NCI-H526 treated with DMSO at 0.1 percent for 48 hours (cell line): ENCODE data around the gene PLXNA4.
"Not testable (repeated sequence)": the region's sequence is repeated elsewhere in the genome, so short reads cannot be mapped to it uniquely, and the experiment has no call there.

ENCODE experiments used
- DNase-seq: peaks from one replicate; lab custom pipeline; 2025; lab: John Stamatoyannopoulos, UW

PLXNA4 gene, protein sequence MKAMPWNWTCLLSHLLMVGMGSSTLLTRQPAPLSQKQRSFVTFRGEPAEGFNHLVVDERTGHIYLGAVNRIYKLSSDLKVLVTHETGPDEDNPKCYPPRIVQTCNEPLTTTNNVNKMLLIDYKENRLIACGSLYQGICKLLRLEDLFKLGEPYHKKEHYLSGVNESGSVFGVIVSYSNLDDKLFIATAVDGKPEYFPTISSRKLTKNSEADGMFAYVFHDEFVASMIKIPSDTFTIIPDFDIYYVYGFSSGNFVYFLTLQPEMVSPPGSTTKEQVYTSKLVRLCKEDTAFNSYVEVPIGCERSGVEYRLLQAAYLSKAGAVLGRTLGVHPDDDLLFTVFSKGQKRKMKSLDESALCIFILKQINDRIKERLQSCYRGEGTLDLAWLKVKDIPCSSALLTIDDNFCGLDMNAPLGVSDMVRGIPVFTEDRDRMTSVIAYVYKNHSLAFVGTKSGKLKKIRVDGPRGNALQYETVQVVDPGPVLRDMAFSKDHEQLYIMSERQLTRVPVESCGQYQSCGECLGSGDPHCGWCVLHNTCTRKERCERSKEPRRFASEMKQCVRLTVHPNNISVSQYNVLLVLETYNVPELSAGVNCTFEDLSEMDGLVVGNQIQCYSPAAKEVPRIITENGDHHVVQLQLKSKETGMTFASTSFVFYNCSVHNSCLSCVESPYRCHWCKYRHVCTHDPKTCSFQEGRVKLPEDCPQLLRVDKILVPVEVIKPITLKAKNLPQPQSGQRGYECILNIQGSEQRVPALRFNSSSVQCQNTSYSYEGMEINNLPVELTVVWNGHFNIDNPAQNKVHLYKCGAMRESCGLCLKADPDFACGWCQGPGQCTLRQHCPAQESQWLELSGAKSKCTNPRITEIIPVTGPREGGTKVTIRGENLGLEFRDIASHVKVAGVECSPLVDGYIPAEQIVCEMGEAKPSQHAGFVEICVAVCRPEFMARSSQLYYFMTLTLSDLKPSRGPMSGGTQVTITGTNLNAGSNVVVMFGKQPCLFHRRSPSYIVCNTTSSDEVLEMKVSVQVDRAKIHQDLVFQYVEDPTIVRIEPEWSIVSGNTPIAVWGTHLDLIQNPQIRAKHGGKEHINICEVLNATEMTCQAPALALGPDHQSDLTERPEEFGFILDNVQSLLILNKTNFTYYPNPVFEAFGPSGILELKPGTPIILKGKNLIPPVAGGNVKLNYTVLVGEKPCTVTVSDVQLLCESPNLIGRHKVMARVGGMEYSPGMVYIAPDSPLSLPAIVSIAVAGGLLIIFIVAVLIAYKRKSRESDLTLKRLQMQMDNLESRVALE (N-terminal part only)

DNA sequence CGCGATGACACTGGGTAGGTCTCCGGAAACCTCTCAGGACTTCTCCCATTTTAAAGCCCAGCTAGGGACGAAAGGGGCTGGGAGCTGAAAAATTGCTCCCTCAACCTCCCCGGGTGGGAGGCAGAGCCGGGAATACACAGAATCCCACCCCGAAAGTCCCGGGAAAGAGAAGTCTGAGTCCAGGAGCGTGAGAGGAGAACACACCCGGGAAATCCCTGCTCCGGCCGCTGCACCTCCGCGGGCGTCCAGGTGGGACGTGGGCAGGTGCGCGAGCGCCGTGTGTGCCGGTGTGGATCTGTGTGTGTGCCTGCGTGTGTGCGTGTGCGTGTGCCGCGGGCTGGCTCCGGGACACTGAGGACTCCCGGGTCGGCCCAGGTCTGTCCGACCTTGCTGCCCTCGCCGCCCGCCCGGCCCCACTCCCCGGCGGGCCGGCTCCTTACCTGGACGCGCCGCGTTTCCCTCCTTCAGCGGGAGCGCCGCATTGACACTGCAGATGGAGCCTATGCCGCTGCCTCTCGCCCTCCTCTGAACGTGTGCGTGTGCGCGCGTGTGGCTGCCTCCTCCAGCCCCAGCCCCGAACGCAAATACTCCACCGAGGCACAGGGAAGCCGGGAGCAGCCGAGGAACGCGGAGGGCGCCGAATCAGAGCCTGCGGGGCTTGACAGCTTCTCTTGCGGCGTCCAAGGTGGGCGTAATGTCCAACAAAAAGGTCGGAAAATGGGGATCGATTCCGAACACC lies at the start of gene PLXNA4:
TSS of gene PLXNA4 (minus strand) at position 489 of the 739 bp plus-strand sequence. CDS start 67,777 bp downstream, outside the sequence.
- DNase-seq = no peak

DNA sequence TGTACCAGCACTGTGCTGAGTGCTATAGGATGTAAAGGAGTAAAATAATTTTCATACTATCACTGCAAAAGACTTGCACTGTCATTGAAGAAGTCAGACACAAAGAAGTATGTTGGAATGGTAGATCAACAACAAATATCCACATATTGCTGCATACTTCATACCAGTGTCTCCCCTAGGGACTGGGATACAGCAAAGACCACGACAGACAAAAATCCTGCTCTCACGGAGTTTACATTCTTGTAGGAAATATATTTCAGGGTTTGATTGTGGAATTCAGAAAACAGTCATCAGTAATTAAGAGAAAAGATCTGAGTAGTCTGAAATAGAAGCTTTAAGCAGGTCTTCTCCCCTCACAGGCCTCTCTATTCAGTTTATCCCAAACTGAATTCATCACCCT lies 49.4 kb upstream of the PLXNA4 start:
- DNase-seq = no peak

DNA sequence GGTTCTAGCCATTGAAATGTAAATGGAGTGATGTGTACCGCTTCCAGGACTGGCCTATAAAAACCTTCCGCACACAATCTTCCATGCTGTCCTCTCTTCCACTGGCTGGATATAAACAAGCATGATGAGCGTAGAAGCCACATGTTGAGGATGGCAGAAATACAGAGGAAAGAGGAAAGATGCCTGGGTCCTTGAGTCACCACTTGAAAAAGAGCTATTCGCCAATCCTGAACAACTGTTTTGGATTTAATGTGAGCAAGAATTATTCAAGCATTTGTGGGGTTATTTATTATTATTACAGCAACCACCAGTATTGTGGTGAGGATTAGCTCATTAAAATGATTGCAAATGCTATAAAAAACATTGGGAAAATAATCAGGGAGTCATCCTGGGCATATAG lies 45.8 kb upstream of the PLXNA4 start:
- DNase-seq = no peak

DNA sequence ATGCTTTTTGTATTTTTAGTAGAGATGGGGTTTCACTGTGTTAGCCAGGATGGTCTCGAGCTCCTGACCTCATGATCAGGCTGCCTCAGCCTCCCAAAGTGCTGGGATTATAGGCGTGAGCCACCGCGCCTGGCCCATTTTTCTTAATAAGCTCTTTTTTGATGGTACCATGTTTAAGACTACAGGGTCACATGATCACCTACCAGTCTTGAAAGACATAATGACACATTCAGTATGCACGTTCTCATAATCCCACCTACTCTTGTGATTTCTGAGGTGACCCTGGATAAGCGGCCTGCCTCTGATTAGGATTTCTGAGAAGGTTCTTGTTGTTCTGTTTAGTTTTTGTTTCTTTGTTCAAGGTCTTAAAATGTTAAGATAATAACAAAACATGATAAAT lies 43.7 kb upstream of the PLXNA4 start:
- no peak for DNase-seq

DNA sequence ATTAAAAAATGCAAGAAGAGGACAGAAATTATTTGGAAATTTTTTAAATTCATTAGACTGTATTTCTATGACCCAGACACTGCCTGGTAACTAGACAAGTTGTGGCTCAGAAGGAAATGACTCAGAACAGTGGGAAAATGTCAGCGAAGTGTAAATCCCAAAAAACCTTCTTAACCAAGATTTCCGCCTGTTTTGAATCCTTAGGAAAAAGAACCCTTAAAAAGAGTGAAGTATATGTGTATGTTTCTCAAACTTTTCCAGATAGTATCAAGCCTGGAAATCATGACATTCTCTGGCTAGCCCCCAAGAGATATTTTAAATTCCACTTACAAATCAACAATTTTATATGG lies 42.7 kb upstream of the PLXNA4 start:
- no peak for DNase-seq

DNA sequence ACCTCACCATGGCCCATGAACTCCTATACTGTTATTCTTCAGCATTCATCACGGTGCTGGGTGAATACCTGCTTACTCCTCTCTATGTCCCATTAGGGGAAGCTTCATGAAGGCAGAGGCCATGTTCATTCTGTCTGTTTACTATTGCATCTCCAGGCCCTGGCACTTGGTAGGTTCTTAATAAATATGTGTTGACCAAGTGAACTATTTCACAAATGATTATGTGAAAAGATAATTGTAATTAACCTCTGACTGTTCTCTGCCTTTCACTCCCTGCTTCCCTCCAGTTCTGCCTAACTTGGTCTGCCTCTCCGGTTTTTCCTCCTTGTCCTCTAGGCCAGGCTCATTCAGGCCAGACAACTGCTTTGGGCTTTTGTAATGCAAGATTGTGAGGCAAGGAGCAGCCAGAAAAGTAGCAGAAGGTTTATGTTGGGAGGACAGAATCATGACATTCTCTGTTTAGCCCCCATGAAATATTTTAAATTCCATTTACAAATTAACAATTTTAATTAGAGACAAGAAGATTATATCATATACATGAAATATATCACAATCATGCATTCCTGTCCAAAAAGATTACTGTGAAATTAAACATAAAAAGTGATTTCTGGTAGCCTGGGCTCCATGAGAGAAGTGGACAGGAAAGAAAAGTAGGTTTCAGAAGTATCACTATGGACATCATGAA lies 42.1 kb upstream of the PLXNA4 start:
- DNase-seq = no peak

DNA sequence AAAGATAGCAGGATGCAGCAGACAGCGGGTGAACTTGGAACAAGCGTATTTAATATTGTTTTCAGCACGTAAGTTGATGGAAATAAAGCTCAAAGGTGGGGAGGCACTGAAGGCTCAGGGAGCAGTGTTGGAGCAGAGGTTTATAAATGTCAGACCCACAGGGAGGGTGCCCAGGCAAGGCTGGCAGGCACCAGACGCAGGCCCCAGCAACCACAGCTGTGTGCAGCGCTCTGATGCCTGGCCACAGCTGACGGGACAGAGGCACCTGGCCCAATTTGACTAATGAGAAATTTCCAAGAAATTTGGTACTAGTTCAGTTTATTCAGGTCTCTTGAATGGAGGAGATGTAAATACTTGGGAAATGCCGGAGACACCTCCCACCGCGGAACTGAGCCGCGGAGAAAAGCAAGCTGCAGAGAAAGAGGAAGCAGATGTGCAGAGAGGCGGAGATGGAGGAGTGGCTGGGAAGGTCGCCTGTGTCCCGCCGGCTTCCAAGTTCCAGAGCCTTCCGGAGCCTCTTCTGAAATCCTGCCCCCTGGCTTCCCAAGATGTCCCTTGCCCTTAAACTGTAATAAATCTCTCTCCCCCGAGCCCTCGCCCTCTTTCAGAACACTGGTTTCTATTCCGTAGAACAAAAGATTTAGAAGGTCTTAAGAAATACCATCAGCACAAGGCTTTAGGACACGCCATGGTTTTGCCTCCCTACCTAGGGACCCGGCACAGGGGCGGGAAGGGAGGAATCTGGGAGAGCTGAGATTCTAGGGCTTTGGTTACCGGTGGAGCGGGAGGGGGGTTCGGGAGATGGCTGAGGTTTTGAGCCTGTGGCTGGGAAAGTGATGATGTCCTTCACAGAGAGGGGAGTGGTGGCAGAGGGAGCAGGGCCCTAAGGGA lies 38.4 kb upstream of the PLXNA4 start:
- peak; percentile 2 for DNase-seq

DNA sequence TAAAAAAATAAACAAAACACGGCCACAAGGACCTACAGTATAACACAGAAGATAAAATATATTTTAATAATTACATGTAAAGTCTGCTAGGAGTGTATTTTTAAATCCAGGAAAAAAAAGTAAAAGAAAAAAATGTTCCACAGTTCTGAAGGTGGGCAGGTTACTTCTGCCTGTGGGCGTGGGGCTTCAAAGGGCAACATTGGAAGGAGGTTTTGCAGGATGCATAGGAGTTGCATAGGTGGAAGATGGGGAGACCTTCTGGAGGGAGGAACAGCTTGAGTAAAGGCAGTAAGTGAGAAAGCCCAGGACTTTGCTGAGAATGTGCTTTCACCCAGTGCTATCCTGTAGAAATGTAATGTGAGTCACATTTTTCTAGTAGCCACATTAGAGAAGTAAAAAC lies 37.5 kb upstream of the PLXNA4 start:
- DNase-seq = no peak

DNA sequence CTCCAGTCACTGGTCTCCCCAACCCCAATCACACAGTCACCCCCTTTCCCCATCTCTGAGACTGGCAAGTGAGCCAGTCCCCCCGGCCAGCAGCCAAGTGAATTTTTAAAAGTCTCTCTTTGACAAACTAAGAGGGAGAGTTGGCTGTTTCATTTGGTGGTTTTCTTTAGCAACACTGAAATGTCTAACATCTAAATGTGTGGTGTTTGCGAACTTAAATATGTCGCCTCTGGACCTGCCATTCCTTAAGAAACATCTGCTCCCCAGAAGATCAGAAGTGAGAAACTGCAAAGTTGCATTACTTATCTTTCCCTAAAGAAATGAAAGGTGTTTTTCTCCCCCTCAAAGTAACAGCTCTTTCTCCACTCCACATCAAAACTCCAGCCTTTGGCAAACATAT lies 34.7 kb upstream of the PLXNA4 start:
- DNase-seq = no peak

DNA sequence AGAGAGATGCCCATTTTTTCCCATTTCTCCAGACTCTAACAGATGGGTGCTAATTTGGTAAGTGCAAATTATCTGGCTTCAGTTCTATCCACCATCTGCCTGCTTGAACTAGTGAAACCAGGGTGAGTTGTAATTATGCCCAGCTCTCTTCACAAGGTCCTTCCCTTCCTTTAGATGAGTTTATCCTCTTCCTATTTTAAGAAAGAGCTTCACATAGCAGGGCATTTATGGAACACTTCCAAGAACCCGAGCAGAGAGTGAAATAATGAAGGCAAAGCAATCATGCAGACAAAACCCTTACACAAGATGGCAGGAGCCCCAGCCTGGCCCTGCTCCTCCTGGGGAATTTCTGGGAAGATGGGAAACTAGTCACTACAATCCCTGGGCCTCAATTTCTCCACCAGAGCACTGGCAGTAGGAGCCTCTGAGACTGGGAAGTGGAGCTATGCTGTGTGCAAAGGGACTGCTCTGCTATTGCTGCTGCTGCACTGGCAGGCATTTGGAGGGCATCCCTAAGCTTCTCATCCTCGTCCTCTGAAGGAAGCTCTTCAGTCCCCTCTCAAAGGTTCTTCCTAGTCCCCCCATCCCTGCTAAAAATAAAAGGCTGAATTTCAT lies 33.7 kb upstream of the PLXNA4 start:
- no peak for DNase-seq

DNA sequence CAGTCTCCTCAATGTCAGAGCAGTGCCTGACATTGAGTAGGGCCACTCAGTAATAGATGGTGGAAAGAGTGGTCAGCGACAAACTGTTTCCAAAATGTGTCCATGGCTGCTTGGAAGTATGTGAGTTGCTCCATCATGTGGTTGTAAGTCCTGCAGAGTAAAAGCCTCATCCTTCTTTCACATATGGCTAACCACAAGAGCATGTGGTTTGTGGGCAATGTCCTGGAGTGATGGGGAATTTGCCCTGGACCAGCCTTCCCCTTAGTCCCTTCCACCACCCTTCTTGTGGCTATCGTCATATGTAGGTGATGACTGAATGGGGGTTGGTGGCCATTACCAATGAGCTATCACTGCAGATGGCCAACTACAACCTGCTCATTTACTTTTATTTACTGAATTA lies 33.0 kb upstream of the PLXNA4 start:
- no peak for DNase-seq

DNA sequence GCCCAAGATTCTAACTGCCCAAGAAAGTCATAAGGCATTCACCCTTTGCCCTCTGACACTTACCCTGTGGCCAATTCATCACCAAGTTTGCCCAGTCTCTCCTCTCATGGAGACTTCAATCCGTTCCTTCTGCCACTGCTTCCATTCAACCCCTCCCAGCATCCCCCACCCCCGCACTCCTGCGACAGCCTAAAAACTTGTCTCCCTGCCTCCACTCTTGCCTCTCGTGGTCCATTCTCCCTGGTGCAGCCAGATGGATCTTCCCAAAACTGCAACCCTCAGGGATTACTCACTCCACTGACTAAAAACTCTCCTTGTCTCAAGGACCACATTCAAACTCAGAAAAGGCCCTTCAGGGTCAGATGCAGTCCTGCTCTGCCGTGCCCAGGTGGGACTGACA lies 32.3 kb upstream of the PLXNA4 start:
- no peak for DNase-seq

DNA sequence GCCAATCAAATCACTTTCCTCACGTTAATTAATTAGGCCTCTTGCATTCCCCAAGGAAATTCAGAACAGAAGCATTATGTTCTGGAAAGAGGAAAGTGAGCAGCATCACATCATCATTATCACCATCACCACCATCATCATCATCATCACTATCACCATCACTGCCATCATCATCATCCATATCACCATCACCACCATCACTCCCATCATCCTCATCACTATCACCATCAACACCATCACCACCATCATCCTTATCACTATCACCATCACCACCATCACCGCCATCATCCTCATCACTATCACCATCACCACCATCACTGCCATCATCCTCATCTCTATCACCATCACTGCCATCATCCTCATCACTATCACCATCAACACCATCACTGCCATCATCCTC lies 31.4 kb upstream of the PLXNA4 start:
- DNase-seq = no peak

DNA sequence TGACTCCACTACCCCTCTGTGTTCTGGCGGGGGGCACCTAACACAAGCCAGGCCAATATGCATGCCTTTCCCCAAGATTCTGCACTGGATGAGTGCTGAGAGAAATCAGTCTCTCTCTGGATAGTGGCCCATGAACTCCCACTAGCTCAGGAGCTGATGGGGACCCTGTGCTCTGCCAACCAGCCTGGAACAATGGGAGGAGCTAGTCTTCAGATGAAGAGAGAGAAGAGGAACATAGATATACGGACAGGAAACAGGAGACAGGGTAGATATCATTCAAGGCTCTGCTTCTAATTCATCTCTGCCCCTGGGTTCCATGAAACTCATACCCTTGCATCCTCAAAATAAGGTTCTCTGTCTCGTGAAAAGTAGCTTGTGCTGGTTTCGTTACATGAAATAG lies 27.9 kb upstream of the PLXNA4 start:
- DNase-seq = no peak

DNA sequence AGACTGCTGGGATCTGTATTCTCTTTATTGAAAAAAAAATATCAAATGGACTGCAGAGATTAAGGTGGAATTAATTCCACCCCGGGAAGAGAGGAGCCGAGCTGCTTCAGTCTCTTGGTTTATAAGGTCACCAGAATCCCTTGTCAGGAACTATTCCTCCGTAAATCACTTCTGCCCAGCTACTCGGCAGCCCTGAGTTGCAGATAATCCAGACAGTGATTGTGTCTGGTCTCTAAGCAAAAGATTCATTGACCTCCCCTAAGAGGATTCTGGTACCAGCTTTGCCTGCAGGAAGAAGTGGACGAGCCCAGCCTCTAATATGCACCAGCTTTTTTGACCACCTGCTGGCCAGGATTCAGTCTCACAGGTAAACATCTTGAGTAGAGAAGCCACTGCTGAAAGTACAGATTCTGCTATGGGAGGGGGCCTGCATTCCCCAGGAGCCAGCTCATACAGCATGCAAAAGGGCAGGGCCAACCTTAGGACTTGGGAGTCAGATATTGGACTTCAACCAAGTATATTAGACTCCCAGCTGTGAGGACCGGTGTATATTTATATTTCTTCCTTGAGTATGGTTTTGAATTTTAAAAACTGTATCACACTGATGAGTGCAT lies 27.1 kb upstream of the PLXNA4 start:
- no peak for DNase-seq

DNA sequence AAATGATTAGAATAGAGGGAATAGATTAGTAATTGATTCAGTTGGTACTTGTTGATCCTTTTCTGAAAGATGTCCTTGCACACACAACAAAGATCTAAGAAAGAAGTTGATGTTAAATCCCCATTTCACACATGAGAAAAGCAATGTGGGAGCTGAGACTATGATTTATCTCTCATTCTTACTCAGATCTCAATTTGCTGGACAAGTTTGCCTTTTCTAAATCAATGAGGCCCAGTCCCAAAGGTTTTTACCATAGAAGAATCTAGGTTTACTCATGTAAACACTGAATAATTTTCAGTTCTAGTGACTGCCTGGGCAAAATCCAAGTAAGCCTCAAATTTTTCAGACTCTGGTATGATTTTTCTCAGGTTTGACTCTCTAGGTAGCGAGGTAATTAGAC lies 25.5 kb upstream of the PLXNA4 start:
- DNase-seq = no peak

DNA sequence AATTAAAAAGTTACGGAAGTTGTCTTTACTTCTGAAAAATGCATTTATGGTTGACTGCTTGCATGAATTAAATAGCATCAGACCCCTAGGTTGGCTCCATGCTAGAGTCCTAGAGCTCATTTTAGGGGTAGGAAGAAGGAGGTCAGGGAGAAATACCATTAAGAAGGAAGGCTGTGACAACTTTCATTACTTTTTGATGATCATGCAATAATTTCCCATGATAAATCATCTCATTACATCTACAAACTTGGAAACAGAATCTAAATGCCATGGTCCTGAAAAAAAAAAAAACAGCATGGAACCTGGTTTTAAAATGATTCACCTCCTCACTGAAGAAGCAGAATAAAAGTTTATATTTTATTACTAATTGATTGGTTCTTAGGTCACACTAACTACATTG lies 20.3 kb upstream of the PLXNA4 start:
- no peak for DNase-seq

DNA sequence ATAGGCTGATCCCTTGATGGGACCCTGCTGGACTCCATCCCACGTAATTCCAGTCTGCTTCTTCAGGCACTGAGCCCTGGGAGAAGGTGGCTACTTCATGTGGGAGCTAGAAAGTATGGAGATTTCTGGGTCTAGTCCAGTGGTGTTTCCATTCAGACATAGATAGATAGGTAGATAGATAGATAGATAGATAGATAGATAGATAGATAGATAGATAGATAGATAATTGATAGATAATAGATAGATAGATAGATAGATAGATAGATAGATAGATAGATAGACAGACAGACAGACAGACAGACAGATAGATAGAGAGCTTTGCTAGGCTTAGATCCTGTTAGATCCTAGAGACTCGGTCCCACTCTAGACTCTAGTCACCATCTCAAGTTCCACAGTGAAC lies 18.5 kb upstream of the PLXNA4 start:
- DNase-seq = not testable (repeated sequence)

DNA sequence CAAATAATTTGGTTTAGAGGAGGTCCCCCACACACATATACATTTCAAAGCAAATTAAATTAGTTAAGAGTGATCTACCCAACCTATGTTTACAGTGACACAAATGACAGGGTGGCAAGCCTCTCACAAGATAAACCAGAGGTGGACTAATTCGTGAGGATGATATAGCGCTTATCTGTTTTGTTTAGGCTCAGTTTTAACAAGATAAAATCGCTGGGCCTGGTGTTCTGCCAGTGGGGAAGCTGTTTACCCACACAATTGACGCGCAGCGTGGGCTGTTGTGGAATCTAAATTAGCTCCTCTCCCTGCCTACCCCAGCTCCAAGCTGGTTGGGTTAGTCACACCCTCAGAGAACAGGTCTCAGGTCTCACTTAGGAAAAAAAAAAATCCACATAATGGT lies 16.7 kb upstream of the PLXNA4 start:
- DNase-seq = no peak
